ENCODE data around the gene C9orf43.
"Not testable (repeated sequence)": the region's sequence is repeated elsewhere in the genome, so short reads cannot be mapped to it uniquely, and the experiment has no call there.

DNA sequence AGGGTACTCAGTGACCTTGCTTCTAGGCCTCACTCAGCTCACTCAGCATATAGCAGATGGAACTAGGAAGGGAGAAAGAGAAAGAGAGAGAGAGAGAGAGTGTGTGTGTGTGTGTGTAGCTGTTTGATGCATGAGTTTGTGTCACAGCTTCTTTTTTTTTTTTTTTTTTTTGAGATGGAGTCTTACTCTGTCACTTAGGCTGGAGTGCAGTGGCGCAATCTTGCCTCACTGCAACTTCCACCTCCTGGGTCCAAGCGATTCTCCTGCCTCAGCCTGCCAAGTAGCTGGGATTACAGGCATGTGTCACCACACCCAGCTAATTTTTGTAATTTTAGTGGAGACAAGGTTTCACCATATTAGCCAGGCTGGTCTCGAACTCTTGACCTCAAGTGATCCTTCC lies 44.9 kb upstream of the C9orf43 start:
- TF ChIP-seq, protein P1, sequence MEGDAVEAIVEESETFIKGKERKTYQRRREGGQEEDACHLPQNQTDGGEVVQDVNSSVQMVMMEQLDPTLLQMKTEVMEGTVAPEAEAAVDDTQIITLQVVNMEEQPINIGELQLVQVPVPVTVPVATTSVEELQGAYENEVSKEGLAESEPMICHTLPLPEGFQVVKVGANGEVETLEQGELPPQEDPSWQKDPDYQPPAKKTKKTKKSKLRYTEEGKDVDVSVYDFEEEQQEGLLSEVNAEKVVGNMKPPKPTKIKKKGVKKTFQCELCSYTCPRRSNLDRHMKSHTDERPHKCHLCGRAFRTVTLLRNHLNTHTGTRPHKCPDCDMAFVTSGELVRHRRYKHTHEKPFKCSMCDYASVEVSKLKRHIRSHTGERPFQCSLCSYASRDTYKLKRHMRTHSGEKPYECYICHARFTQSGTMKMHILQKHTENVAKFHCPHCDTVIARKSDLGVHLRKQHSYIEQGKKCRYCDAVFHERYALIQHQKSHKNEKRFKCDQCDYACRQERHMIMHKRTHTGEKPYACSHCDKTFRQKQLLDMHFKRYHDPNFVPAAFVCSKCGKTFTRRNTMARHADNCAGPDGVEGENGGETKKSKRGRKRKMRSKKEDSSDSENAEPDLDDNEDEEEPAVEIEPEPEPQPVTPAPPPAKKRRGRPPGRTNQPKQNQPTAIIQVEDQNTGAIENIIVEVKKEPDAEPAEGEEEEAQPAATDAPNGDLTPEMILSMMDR (IDR thresholded peaks at IDR 0.05): not testable (repeated sequence)
- not testable (repeated sequence) for TF ChIP-seq EP300, POLR2A (IDR thresholded peaks at IDR 0.05)

Data from sigmoid colon (tissue), 4 donors.